ENCODE data around the gene RALGPS1. TPM values are rescaled to one million over a fixed set of nuclear protein-coding genes. Genes with fewer than 3 reads are reported as not detected.

Gene RALGPS1
- total and polyA plus RNA-seq, 2 of the 13 experiments (the other 11 are each of a cell fraction or from before 2014, with no cell fraction given), result 3.7 to 6.5 TPM

- TF ChIP-seq KIAA2018 (CRISPR knock-in tag; IDR thresholded peaks at IDR 0.05; ENCODE audit: borderline replicate concordance) (no peak), HDAC1 (CRISPR knock-in tag; IDR thresholded peaks at IDR 0.05) (no peak), MATR3 (CRISPR knock-in tag; IDR thresholded peaks at IDR 0.05) (no peak)
Measured at GRCh38 chr9:126925876-126926275, 11.3 kb downstream of the RALGPS1 start (continued).

- Histone ChIP-seq H3K27me3 (ENCODE audit: control insufficient read depth in 1 of 2, insufficient read depth in 2 of 2, low read length in 2 of 2) (no peaks in the 10 kb centered on the region), H3K4me3 (replicated peaks in 1 of 3; ENCODE audit: insufficient read depth in 1 of 3, low read depth in 2 of 3, low read length in 3 of 3) (no peak overlapping the region), H3K9me3 (ENCODE audit: low read length) (no peaks in the 10 kb centered on the region), H3K27ac (ENCODE audit: extremely low read length, insufficient read depth, low read length) (no peak overlapping the region), H3K4me1 (ENCODE audit: insufficient read depth, low read length) (peaks cover 18% of the 10 kb centered on the region), H3K36me3 (replicated peaks in 1 of 2; ENCODE audit: control insufficient read depth in 1 of 2, insufficient read depth in 2 of 2, low read length in 2 of 2) (no peaks in the 10 kb centered on the region), H3K79me2 (ENCODE audit: insufficient read depth, low read length) (no peaks in the 10 kb centered on the region), H3K4me2 (ENCODE audit: low read depth, low read length) (no peak overlapping the region), H2AFZ (ENCODE audit: low read length) (no peak overlapping the region), H4K20me1 (ENCODE audit: insufficient read depth, low read length) (no peaks in the 10 kb centered on the region), H3K9ac (ENCODE audit: insufficient read depth, low read depth, low read length) (no peak overlapping the region)
- intact Hi-C loops (cut with micrococcal nuclease; ENCODE audit: unreplicated experiment), result no loop called here
- ChIA-PET POLR2A (interaction anchor here (0.9 kb wide), 1 partner anchor 10 kb away, joined by 3 read pairs; no protein-coding TSS in a partner anchor), CTCF (ENCODE audit: low intra/inter-chr PET ratio, low total read pairs) (no interaction called here)
- in situ Hi-C loops (cut with HindIII; ENCODE audit: extremely low pct_ligation_motif_present, low pct_unique_long_range_greater_than_20kb), result no loop called here
- 16% methylated on average over 2 of the region's 2 CpGs for WGBS (ENCODE audit: low lambda C conversion rate)
- FAIRE-seq (no peak), DNase-seq (ENCODE audit: low spot score) (no peak), ATAC-seq (no peak)
- TF ChIP-seq ZNF547 (CRISPR knock-in tag; IDR thresholded peaks at IDR 0.05), result no peak
- TF ChIP-seq AGO2 (optimal IDR thresholded peaks at IDR 0.05; ENCODE audit: low read depth, low read length), result no peak
- no peak for TF ChIP-seq FOXK2 (IDR thresholded peaks at IDR 0.05)
- no peak for TF ChIP-seq ZSCAN25 (CRISPR knock-in tag; IDR thresholded peaks at IDR 0.05)
- no peak for TF ChIP-seq ZNF513 (CRISPR knock-in tag; conservative IDR thresholded peaks at IDR 0.05)
- no peak for TF ChIP-seq ZNF335 (CRISPR knock-in tag; IDR thresholded peaks at IDR 0.05)
- TF ChIP-seq AFF4 (CRISPR knock-in tag; IDR thresholded peaks at IDR 0.05), result no peak
- BruUV-seq (replicated peaks), result no TSS peak
Measured at GRCh38 chr9:126926364-126926763, 11.8 kb downstream of the RALGPS1 start.

Measured in HepG2 (cell line).